NCI-H2196 (cell line): ENCODE results near the gene TRERF1.
"Not testable (repeated sequence)": the region's sequence is repeated elsewhere in the genome, so short reads cannot be mapped to it uniquely, and the experiment has no call there.

ENCODE experiments used
- DNase-seq: peaks from one replicate; lab custom pipeline; 2025; ENCODE audit not compliant: unreplicated experiment; lab: John Stamatoyannopoulos, UW

Gene TRERF1

GRCh38 chr6:42450477-42451332 lies 1.0 kb downstream of the TRERF1 start:
- no peak for DNase-seq

GRCh38 chr6:42449917-42450476 lies 1.7 kb downstream of the TRERF1 start:
- DNase-seq: no peak

- DNase-seq: no peak
Measured at GRCh38 chr6:42448927-42449659, 2.6 kb downstream of the TRERF1 start.

DNA sequence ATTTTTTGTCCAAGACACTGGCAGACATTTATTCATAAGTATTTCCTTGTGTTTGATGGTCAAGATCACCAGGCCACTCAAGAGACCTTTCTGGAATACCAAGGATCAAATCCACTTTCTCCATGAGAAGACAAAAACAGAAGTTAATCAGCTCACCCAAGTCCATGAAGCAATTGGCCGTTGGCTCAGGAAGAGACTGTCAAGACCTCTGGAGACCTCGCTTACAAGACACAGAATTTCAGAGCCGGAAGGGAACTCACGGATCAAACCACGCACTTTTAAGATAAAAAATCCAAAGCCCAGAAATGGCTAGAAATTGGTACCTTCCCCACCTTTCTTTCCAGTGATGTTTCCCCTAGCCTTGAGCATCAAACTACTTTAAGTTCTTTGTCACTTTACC lies 3.3 kb downstream of the TRERF1 start:
- DNase-seq: no peak

DNA sequence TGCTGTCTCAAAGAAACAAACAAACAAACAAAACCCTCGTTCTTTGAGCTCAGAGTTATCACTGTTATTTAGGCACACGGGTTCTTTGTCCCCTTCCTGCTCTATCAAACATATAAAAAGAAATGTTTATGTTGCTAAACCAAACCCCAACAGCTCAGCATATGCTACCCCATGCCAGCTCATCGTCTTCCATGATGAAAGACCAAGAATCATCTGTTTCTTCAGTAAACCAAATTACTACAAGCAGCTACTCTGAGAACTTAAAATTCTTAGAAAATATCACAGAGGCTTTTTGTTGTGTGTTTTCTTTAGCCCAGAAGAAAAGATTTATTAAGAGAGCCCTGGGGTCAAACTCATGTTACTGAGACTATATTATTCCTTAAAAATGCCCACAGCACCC lies 4.7 kb downstream of the TRERF1 start:
- DNase-seq: no peak

DNA sequence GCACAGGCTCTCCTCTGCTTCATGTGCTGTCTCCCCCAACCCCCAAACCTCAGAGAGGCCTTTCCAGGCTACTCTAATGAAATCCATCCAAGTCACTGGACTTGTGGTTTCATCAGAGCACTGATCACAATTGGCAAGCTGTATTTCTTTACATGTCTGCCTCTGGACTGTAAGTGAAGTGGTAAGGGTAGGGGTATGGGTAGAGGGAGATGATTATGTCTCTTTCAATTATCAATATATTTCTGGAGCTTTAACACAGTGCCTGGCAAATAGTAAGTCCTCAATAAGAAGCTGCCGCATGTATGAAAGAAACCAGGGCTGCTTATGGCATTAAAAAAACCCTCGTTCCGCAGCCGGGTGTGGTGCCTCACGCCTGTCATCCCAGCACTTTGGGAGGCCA lies 5.4 kb downstream of the TRERF1 start:
- DNase-seq: no peak

GRCh38 chr6:42445955-42446354 lies 5.8 kb downstream of the TRERF1 start:
- DNase-seq: not testable (repeated sequence)

DNA sequence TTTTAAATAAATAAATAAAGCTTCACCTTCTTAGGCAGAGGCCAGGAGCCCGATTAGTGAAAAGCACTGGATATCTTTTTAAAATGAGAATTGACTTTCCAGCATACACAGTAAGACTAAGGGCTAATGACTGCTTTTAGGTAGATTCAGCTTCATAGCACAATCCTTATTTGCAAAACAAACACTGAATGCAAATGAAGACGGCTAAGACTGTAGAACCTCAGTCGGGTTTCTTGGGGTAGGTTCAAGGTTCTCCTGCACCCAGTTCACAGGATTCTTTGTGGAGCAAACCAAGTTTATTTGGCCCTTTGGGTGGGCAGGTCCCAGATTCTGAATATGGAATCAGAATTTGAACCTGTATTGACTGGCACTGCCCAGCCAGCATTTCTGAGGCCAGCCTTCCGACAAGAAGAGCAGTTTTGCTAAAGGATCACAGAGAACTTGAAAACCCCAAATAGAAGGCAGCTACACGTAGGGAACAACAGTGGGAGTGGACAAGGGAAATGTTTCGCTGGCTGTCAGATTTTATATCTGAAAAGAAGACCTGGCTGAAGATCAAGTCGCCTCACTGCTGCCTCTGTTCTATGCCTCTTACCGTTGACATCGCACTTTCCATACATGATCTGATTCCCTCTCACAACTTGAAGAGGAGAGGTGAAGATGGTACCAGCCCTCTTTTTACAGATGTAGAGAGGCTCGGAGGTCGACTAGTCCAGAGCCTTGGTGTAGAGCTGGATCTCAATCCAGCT lies 8.2 kb downstream of the TRERF1 start:
- DNase-seq: no peak

- no peak for DNase-seq
Measured at GRCh38 chr6:42441697-42442081, 10.0 kb downstream of the TRERF1 start.

DNA sequence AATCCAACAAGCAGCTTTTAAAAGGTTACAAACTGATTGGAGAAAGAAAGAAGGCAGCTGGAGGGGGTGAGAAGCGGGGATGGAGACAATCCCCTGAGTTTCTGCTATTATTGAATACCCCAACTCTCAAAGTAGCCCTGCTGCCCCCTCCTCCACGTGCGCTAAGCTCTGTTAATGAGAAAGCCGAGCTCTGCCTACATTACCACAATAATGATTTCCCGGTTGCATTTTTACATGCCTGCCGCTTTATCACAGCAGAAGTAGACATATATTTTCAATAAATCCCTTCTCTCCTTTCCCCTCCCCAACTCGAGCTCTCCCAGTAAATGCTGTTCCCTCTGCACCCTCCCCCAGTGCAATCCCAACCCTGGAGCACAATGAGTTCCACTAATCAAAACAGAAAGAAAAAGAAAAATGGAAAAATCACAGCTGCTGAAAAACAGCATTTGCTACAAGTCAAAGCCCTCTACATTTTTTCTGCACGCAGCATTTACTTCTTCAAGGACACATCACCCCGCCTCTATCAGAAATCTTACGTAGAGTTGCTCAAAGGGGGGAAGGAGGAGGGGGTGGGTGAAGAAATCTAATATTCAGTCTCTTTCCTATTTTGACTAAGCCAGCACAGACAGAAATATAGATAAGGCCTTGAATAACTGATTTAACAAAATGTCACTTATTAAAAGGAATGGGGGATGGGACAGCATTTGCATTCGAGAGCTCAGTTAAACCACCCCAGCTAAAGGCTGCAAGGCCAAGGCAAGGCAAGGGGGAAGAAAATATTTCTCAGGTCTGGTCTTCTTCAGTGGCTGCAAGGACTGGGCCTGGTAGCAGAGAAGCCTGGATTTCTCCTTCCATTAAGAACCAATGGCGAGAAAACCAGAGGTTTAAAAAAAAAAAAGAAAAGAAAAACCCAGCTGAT lies 10.7 kb downstream of the TRERF1 start:
- DNase-seq: no peak

DNA sequence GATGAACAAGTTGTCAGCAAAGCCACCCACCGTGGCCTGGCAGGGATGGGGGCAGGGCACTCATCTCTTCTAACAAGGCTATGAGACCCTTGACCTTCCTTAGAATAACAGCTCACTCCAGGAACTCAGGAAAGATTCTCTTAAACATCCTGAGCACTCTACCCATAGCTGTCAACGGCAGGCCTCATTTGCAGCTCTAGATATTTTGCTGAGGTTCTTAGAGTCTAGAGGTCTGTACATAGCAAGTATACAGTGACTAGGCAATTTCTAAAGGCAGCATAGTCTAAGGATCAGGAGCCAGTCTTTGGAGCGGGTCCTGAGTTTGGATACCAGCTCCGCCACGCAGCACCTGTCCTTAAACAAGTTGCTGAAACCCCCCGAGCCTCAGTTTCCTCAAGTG lies 11.7 kb downstream of the TRERF1 start:
- no peak for DNase-seq

- no peak for DNase-seq
Measured at GRCh38 chr6:42436825-42437224, 14.9 kb downstream of the TRERF1 start.

GRCh38 chr6:42434237-42434636 lies 17.5 kb downstream of the TRERF1 start:
- no peak for DNase-seq

GRCh38 chr6:42433409-42433808 lies 18.3 kb downstream of the TRERF1 start:
- no peak for DNase-seq

DNA sequence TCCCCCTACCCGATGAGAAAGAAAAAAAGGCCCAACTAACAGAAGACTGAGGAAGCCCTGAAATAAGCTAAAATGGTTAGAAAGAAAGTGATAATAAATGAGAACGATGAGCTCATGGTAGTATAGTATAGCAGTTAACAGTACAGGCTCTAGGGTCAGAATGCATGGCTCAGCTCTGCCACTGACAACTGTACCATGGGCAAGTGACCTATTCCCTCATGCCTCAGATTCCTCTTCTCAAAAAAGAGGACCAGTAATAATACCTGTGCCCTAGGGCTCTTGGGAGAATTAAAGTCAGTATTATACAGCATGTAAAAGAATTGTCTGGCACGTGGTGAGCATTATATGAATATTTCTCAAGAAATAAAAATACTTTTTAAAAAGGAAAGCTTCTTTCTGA lies 19.8 kb downstream of the TRERF1 start:
- DNase-seq: no peak

DNA sequence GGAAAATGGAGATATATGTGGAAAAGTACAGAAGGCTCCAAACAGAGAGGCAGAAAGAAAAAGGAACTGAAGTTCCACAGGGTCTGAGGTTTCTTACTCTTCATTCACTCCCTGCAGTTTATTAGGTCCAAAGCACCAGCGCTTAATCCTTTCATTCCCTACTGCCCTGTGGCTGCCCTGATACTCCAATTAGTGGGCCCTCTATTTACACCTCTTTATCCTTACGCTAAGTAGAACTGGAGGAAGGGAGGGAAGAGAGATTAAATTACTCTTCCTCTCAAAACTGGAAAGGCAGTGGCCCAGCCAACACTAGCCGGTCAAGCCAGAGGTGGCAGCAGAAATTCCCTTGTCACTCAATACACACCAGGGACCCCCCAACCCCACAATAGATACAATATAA lies 20.4 kb downstream of the TRERF1 start:
- no peak for DNase-seq

GRCh38 chr6:42429836-42430235 lies 21.9 kb downstream of the TRERF1 start:
- DNase-seq: no peak

GRCh38 chr6:42429042-42429585 lies 22.6 kb downstream of the TRERF1 start:
- DNase-seq: no peak

DNA sequence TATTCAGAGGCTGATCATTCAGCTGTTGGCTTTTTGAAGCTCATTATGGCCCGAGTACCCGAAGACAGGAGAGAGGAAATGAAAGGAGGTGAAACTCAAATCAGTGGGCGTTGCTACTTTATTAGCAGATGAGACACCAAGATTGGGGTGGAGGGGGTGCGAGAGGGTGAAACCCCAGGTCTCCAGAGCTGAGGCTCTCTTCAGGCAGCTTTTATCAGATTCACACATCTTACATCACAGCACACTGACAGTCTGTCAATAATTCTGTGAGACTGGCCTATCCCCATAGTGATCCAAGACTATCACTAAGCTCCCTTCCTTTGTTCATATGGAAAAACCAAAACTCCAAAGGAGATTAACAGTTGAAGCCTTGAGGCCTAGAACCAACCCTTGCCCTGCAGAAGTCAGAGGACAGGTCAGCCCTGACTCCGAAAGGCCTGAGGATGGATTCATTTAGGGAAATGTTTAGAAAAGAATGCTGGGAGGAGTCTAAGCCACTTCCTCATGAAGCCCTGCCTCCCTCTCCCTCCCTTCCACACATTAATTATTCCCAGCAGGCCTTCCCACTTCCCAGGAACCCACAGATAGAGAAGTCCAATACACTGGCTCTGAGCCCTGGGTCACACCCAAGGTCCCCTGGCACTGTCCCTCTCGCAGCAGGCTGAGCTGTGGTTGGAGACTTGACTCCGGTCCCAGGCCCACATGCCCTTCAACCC lies 23.2 kb downstream of the TRERF1 start:
- DNase-seq: no peak
